GM12878 (cell line): ENCODE measurements around the gene KASH5. TPM values are rescaled to one million over a fixed set of nuclear protein-coding genes. Genes with fewer than 3 reads are reported as not detected.

Experiments used
- ATAC-seq: fragments of 200-7000 bp; cut with Tn5 transposase; 3 replicates; pipeline ENCODE4 v1.9.1; 2020; ENCODE audit warnings: mild to moderate bottlenecking, moderate library complexity
- BruUV-seq: library from RNA; stranded (reverse); fragments of 400-500 nt; replicated peaks from 2 replicates; lab custom pipeline; 2021; lab: Mats Ljungman, UMichigan
- CTCF ChIA-PET: fragments of 300-600 bp; sonication (Branson Sonifier 250); formaldehyde crosslinking; extraction: SDS; loops from one replicate; lab custom pipeline; 2021; ENCODE audit warnings: inconsistent platforms; lab: Yijun Ruan, JAX
- POLR2A ChIA-PET: fragments of 350-600 bp; formaldehyde crosslinking; extraction: SDS; loops from one replicate; lab custom pipeline; 2021; ENCODE audit warnings: inconsistent platforms; lab: Charles Lee
- RAD21 ChIA-PET: fragments of 300-600 bp; sonication (Branson Sonifier 250); formaldehyde crosslinking; loops from one replicate; lab custom pipeline; 2023; ENCODE audit warnings: antibody characterized with exemption; ENCODE audit not compliant: unreplicated experiment; lab: Charles Lee
- SMC1A ChIA-PET: fragments of 300-600 bp; sonication (Branson Sonifier 250); formaldehyde crosslinking; loops from one replicate; lab custom pipeline; 2023; ENCODE audit not compliant: unreplicated experiment, uncharacterized antibody; lab: Charles Lee
- DNase-seq: peaks from one replicate; pipeline ENCODE4 v3.0.0-alpha.2; 2011; ENCODE audit warnings: low read depth, low spot score
- FAIRE-seq: peaks from 3 replicates; lab custom pipeline; 2011; peaks lifted over from hg19 to GRCh38; lab: Jason Lieb, UNC
- H2AFZ ChIP-seq: 2 replicates; pipeline ENCODE4 v1.6.0; 2011; ENCODE audit warnings: low read depth, low read length, control low read depth; ENCODE audit not compliant: control insufficient read depth
- H3K27ac ChIP-seq: 2 replicates; pipeline ENCODE4 v1.5.1; 2011; ENCODE audit warnings: control low read depth; ENCODE audit not compliant: control insufficient read depth, insufficient read depth
- H3K27me3 ChIP-seq, 2 experiments: replicated peaks in 1 of 2; 2 replicates each; pipeline versions ENCODE4 v1.6.0 to v1.6.1; 2011; ENCODE audit warnings: low read length in 1 of 2; ENCODE audit not compliant: control insufficient read depth in 2 of 2, insufficient read depth in 2 of 2
- H3K36me3 ChIP-seq, 2 experiments: 2 replicates each; pipeline ENCODE4 v1.5.1; 2011; ENCODE audit warnings: low read length in 1 of 2; ENCODE audit not compliant: control insufficient read depth in 2 of 2, insufficient read depth in 2 of 2
- H3K4me1 ChIP-seq: 2 replicates; pipeline ENCODE4 v1.6.1; 2011; ENCODE audit warnings: mild to moderate bottlenecking, low read length, moderate library complexity, mixed read lengths; ENCODE audit not compliant: control insufficient read depth, insufficient read depth
- H3K4me2 ChIP-seq: 2 replicates; pipeline ENCODE4 v1.6.0; 2011; ENCODE audit warnings: control low read depth; ENCODE audit not compliant: control insufficient read depth, insufficient read depth
- H3K4me3 ChIP-seq: fragments of 200-600 bp; sonication (generic); 2 replicates; pipeline ENCODE4 v1.5.1; 2016
- H3K79me2 ChIP-seq: 2 replicates; pipeline ENCODE4 v1.6.0; 2011; ENCODE audit warnings: low read length; ENCODE audit not compliant: control insufficient read depth, insufficient read depth
- H3K9ac ChIP-seq: 2 replicates; pipeline ENCODE4 v1.8.0; 2011; ENCODE audit warnings: low read length, control low read depth, mixed read lengths; ENCODE audit not compliant: control insufficient read depth, insufficient read depth
- H3K9me3 ChIP-seq: replicated peaks from 3 replicates; pipeline ENCODE4 v1.5.1; 2011; ENCODE audit warnings: mild to moderate bottlenecking, low read length; ENCODE audit not compliant: control insufficient read depth, insufficient read depth
- H4K20me1 ChIP-seq: 2 replicates; pipeline ENCODE4 v1.6.0; 2011; ENCODE audit not compliant: control insufficient read depth, insufficient read depth
- BACH1 ChIP-seq: fragments of 450-650 bp; IDR thresholded peaks from 2 replicates; pipeline ENCODE4 v1.6.1; 2017; ENCODE audit warnings: mild to moderate bottlenecking, borderline replicate concordance
- MAX ChIP-seq: IDR thresholded peaks from 2 replicates; pipeline ENCODE4 v1.6.1; 2012; ENCODE audit warnings: low read depth, low read length, improper control_type of control experiment
- MEF2B ChIP-seq: fragments of 450-650 bp; IDR thresholded peaks from 2 replicates; pipeline ENCODE4 v1.6.1; 2018; ENCODE audit warnings: mild to moderate bottlenecking, moderate library complexity; ENCODE audit not compliant: partially characterized antibody, poor library complexity, severe bottlenecking
- MXI1 ChIP-seq: fragments of 150-350 bp; IDR thresholded peaks from 2 replicates; pipeline ENCODE4 v1.6.1; 2011; ENCODE audit warnings: low read depth, mild to moderate bottlenecking, inconsistent platforms, low read length, improper control_type of control experiment
- MYC ChIP-seq: IDR thresholded peaks from 2 replicates; pipeline ENCODE4 v1.6.1; 2011; ENCODE audit warnings: mild to moderate bottlenecking, low read length, moderate library complexity, inconsistent platforms; ENCODE audit not compliant: insufficient read depth, insufficient replicate concordance, insufficient read length, severe bottlenecking
- NFXL1 ChIP-seq: fragments of 450-650 bp; IDR thresholded peaks from 2 replicates; pipeline ENCODE4 v1.6.1; 2017; ENCODE audit warnings: antibody characterized with exemption, mild to moderate bottlenecking, borderline replicate concordance
- NKRF ChIP-seq: fragments of 450-650 bp; conservative IDR thresholded peaks from 2 replicates; pipeline ENCODE4 v1.6.1; 2017; ENCODE audit warnings: mild to moderate bottlenecking, moderate library complexity
- PRDM15 ChIP-seq: fragments of 450-650 bp; formaldehyde crosslinking; IDR thresholded peaks from 2 replicates; pipeline ENCODE4 v1.4.0; 2020; ENCODE audit warnings: mild to moderate bottlenecking, moderate library complexity
- RAD51 ChIP-seq: fragments of 450-650 bp; IDR thresholded peaks from 2 replicates; pipeline ENCODE4 v1.6.1; 2016; ENCODE audit warnings: moderate library complexity, mild to moderate bottlenecking, inconsistent platforms
- SUPT20H ChIP-seq: IDR thresholded peaks from 2 replicates; pipeline ENCODE4 v1.6.1; 2011; ENCODE audit warnings: low read depth, mild to moderate bottlenecking, low read length, moderate library complexity, borderline replicate concordance; ENCODE audit not compliant: control insufficient read depth
- USF1 ChIP-seq: IDR thresholded peaks from 2 replicates; pipeline ENCODE4 v1.6.1; 2011; ENCODE audit warnings: borderline replicate concordance, low read depth, mild to moderate bottlenecking, moderate library complexity, mixed read lengths, low read length; ENCODE audit not compliant: insufficient read depth; ENCODE audit errors: extremely low read length
- ZSCAN29 ChIP-seq: fragments of 450-650 bp; IDR thresholded peaks from 2 replicates; pipeline ENCODE4 v1.6.1; 2017; ENCODE audit warnings: mild to moderate bottlenecking, moderate library complexity
- WGBS: methylation state at CpG from one replicate; pipeline ENCODE4 v1.1.6; 2016; ENCODE audit warnings: low lambda C conversion rate; ENCODE audit not compliant: insufficient replicate concordance, insufficient coverage; ENCODE audit errors: missing lambda C conversion rate; 5-methylcytosine and 5-hydroxymethylcytosine counted together
- in situ Hi-C: fragments of 300-500 bp; cut with MboI; formaldehyde crosslinking; loops from 9 replicates; pipeline ENCODE4 v1.14.3; 2018; ENCODE audit warnings: mixed read lengths
- intact Hi-C: fragments of 100-400 bp; cut with micrococcal nuclease; formaldehyde crosslinking; loops from one replicate; pipeline ENCODE4 v1.14.2; 2022; ENCODE audit not compliant: unreplicated experiment
- polyA plus RNA-seq, 11 experiments: library from polyadenylated mRNA; depleted of rRNA in 4 of 11; unstranded in 6 of 11; stranded (reverse) in 5 of 11; fragments of >200 nt; fragmentation: Nextera tagmentation in 4 of 11; fragmentation: Illumina TruSeq in 1 of 11; extraction: Ambion mirVana in 4 of 11; extraction: Trizol in 1 of 11; gene quantifications; 1 replicate in 1 of 11; 2 replicates in 10 of 11; pipeline versions ENCODE4 v1.2.1 to v1.2.3, GENCODE V29; 2011 to 2016; ENCODE audit warnings: inconsistent platforms in 2 of 11, missing spikeins in 2 of 11, low read depth in 1 of 11
- total RNA-seq, 4 experiments: library from RNA; depleted of rRNA in 3 of 4; stranded (reverse); fragments of >200 nt in 3 of 4; fragmentation: Illumina TruSeq in 1 of 4; extraction: Trizol in 1 of 4; gene quantifications; 2 replicates each; pipeline versions ENCODE4 v1.2.1 to v1.2.3, GENCODE V29; 2013 to 2021

KASH5 gene
- total and polyA plus RNA-seq, 10 of the 15 experiments (the other 5 are each of a cell fraction or from before 2014, with no cell fraction given), result 0.03 to 0.06 (median 0.05) TPM; not detected in 7

GRCh38 chr19:49443366-49444099, 55.5 kb downstream of the KASH5 start:
- H4K20me1 ChIP-seq, result no peaks in the 10 kb centered on the region
- peaks cover 9 to 20% of the 10 kb centered on the region in 2 experiments for H3K27me3 ChIP-seq
- no peaks in the 10 kb centered on the region for H3K4me1 ChIP-seq
- H3K79me2 ChIP-seq, result no peaks in the 10 kb centered on the region; the same call in 1 of the 2 replicates
- peak overlapping the region; percentile 5; the same call in 1 of the 2 replicates for H3K9ac ChIP-seq
- intact Hi-C loops (loop anchor here (1.0 kb wide), 7 partner anchors 27 to 217 kb away; partner anchors contain the start of gene FLT3LG), in situ Hi-C loops (no loop called here)
- FAIRE-seq (peak; percentile 98), DNase-seq (peak; percentile 80), ATAC-seq (peak; percentile 92)
- SMC1A ChIA-PET, result interaction anchor here (0.6 to 3.0 kb wide), 5 partner anchors 27 to 218 kb away, joined by 3 to 14 read pairs (median 4); no protein-coding TSS in a partner anchor
- BruUV-seq, result no TSS peak
- RAD21 ChIA-PET, result interaction anchor here (1.0 to 1.8 kb wide), 7 partner anchors 8 to 136 kb away, joined by 3 to 15 read pairs (median 4); partner anchors contain the start of gene PIH1D1
- CTCF ChIA-PET, result interaction anchor here (0.6 to 4.9 kb wide), 13 partner anchors 8 to 204 kb away, joined by 3 to 47 read pairs (median 4); partner anchors contain the start of genes ALDH16A1 and PIH1D1
- peak overlapping the region; percentile 21; the same call in 1 of the 2 replicates for H3K27ac ChIP-seq
- peak overlapping the region; percentile 76 for H2AFZ ChIP-seq
- H3K9me3 ChIP-seq, result no peaks in the 10 kb centered on the region
- POLR2A ChIA-PET, result interaction anchor here (1.0 to 1.5 kb wide), 3 partner anchors 8 to 52 kb away, joined by 3 to 5 read pairs (median 4); partner anchors contain the start of gene PIH1D1
- H3K4me2 ChIP-seq, result peak overlapping the region; percentile 62
- WGBS, result 1% methylated on average over 47 of the region's 47 CpGs
- H3K36me3 ChIP-seq, result peaks cover 0 to 4% of the 10 kb centered on the region in 2 experiments; a peak in 2 of 4 replicates
- peak overlapping the region; percentile 81 for H3K4me3 ChIP-seq
- TF ChIP-seq RAD51 (no peak), MXI1 (peak; percentile 22), MEF2B (peak; percentile 55), USF1 (no peak), NKRF (no peak; the same call in 1 of the 2 replicates), NFXL1 (no peak), ZSCAN29 (no peak), SUPT20H (no peak), MYC (peak; percentile 16), PRDM15 (CRISPR knock-in tag) (no peak), MAX (peak; percentile 39; the same call in 1 of the 2 replicates), BACH1 (peak; percentile 37; the same call in 1 of the 2 replicates)
